Measurements from ENCODE around the gene BCAN. TPM values are rescaled to one million over a fixed set of nuclear protein-coding genes. Genes with fewer than 3 reads are reported as not detected.

BCAN gene
- total RNA-seq, 1 donor from 2014 or later = 2.0 TPM

DNA sequence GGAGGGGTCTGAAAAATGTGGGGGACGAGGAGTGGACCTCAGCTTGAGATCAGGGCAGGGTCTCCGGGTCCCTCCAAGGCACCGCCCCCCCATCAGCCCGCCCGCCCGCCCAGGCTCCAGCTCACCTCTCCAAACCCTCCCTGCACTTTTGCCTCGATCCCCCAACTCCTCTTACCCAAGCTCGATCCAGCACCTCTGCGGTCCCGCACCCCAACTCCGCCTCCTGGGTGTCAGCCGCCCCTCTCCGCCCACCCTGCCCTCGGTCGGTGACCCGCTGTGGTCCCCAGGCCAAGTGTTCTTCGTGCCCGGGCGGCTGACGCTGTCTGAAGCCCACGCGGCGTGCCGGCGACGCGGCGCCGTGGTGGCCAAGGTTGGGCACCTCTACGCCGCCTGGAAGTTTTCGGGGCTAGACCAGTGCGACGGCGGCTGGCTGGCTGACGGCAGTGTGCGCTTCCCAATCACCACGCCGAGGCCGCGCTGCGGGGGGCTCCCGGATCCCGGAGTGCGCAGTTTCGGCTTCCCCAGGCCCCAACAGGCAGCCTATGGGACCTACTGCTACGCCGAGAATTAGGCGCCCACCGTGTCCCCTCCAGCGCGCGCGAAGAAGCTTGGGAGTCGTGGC is 17.0 kb upstream of the BCAN start:
- Histone ChIP-seq H3K27ac (peak overlapping the region; percentile 53), H3K27me3 (peaks cover 17% of the 10 kb centered on the region), H3K9me3 (no peaks in the 10 kb centered on the region), H3K4me1 (peaks cover 19% of the 10 kb centered on the region), H3K36me3 (no peaks in the 10 kb centered on the region), H3K4me3 (peak overlapping the region; percentile 40)
- TF ChIP-seq, protein P1, sequence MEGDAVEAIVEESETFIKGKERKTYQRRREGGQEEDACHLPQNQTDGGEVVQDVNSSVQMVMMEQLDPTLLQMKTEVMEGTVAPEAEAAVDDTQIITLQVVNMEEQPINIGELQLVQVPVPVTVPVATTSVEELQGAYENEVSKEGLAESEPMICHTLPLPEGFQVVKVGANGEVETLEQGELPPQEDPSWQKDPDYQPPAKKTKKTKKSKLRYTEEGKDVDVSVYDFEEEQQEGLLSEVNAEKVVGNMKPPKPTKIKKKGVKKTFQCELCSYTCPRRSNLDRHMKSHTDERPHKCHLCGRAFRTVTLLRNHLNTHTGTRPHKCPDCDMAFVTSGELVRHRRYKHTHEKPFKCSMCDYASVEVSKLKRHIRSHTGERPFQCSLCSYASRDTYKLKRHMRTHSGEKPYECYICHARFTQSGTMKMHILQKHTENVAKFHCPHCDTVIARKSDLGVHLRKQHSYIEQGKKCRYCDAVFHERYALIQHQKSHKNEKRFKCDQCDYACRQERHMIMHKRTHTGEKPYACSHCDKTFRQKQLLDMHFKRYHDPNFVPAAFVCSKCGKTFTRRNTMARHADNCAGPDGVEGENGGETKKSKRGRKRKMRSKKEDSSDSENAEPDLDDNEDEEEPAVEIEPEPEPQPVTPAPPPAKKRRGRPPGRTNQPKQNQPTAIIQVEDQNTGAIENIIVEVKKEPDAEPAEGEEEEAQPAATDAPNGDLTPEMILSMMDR (IDR thresholded peaks at IDR 0.05) = no peak
- intact Hi-C loops (cut with DNase I) = loop anchor here (5.0 kb wide), 2 partner anchors 42 to 52 kb away; partner anchors contain the start of gene NES
- DNase-seq (ENCODE audit: extremely low spot score in 2 of 2) = no peak

DNA sequence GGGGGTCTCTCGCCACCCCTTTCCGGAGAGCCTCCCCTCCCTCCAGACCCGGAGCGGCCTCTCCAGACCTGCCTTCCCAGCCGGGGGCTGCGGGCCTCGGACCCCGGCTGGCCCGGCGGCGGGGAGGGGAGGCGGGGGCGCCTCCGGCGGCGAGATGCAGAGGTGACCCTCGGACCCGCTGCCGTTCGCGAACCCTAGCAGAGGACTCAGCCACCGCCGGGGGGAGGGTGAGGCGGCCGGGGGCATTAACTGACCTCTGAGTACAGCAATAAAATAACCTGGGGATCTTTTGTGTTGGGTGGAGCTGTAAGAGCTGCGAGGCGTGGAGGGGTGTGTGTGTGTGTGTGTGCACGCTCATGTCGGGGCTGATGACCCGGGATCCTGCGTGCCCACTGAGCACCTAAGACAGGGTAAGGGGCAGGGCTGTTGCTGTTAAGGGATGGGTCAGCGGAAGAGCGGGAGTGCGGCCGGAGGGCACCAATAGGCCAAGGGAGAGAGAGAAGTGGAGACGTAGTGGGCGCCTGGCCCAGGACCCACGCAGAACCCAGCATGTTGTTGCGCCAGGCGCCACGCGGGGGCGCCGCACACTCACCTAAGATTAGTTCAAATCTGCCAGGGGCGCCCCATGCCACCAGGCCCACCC is 16.4 kb upstream of the BCAN start:
- peaks cover 19% of the 10 kb centered on the region for H3K4me1 ChIP-seq
- H3K27me3 ChIP-seq = peaks cover 17% of the 10 kb centered on the region
- DNase-seq (ENCODE audit: extremely low spot score in 2 of 2) = no peak
- TF ChIP-seq, protein P1 (IDR thresholded peaks at IDR 0.05) = peak; percentile 71 to 76 (median 71)
- TF ChIP-seq POLR2AphosphoS5 (IDR thresholded peaks at IDR 0.05; ENCODE audit: insufficient read depth in 1 of 2, low read depth in 1 of 2) = peak in 1 of 2 donors; percentile 46
- TF ChIP-seq POLR2A (IDR thresholded peaks at IDR 0.05) = no peak
- H3K9me3 ChIP-seq = no peaks in the 10 kb centered on the region
- peak overlapping the region; percentile 53 for H3K27ac ChIP-seq
- H3K4me3 ChIP-seq = peak overlapping the region; percentile 40
- intact Hi-C loops (cut with DNase I) = loop anchor here (5.0 kb wide), 1 partner anchor 52 kb away; the partner anchor contains the start of gene NES
- H3K36me3 ChIP-seq = no peaks in the 10 kb centered on the region

GRCh38 chr1:156626079-156626438 is 15.9 kb upstream of the BCAN start:
- no peak for TF ChIP-seq POLR2A (IDR thresholded peaks at IDR 0.05)
- TF ChIP-seq POLR2AphosphoS5 (IDR thresholded peaks at IDR 0.05; ENCODE audit: insufficient read depth in 1 of 2, low read depth in 1 of 2) = no peak
- TF ChIP-seq, protein P1 (IDR thresholded peaks at IDR 0.05) = no peak
- H3K4me3 ChIP-seq = no peak overlapping the region
- H3K27me3 ChIP-seq = peaks cover 17% of the 10 kb centered on the region
- no peaks in the 10 kb centered on the region for H3K9me3 ChIP-seq
- H3K27ac ChIP-seq = no peak overlapping the region
- peaks cover 19% of the 10 kb centered on the region for H3K4me1 ChIP-seq
- no peaks in the 10 kb centered on the region for H3K36me3 ChIP-seq
- intact Hi-C loops (cut with DNase I) = loop anchor here (5.0 kb wide), 1 partner anchor 51 kb away; the partner anchor contains the start of gene NES
- no peak for DNase-seq (ENCODE audit: extremely low spot score in 2 of 2)

- no peak overlapping the region for H3K27ac ChIP-seq
- H3K4me1 ChIP-seq = peaks cover 19% of the 10 kb centered on the region
- intact Hi-C loops (cut with DNase I) = loop anchor here (5.0 kb wide), 1 partner anchor 50 kb away; the partner anchor contains the start of gene NES
- H3K36me3 ChIP-seq = no peaks in the 10 kb centered on the region
- peaks cover 17% of the 10 kb centered on the region for H3K27me3 ChIP-seq
- no peak for DNase-seq (ENCODE audit: extremely low spot score in 2 of 2)
- no peak overlapping the region for H3K4me3 ChIP-seq
- no peaks in the 10 kb centered on the region for H3K9me3 ChIP-seq
- TF ChIP-seq POLR2AphosphoS5 (IDR thresholded peaks at IDR 0.05; ENCODE audit: insufficient read depth in 1 of 2, low read depth in 1 of 2) = no peak
- TF ChIP-seq, protein P1 (IDR thresholded peaks at IDR 0.05) = peak; percentile 32 to 42 (median 38)
Observed at GRCh38 chr1:156627313-156627880, 14.5 kb upstream of the BCAN start.
